HG03097 (cell line): Measurements from ENCODE around the gene OPN1SW.

Experiments used
- ATAC-seq: cut with Tn5 transposase; IDR thresholded peaks from one replicate; pipeline ENCODE4 v1.9.1; 2021; ENCODE audit not compliant: unreplicated experiment, low FRiP score

OPN1SW gene

GRCh38 chr7:128767475-128768110 lies 8.0 kb downstream of the OPN1SW start:
- no peak for ATAC-seq

- no peak for ATAC-seq
These were observed 12.1 kb downstream of the OPN1SW start for GRCh38 chr7:128763541-128763940.

GRCh38 chr7:128759242-128759641 lies 16.4 kb downstream of the OPN1SW start:
- no peak for ATAC-seq

GRCh38 chr7:128758553-128758952 lies 17.0 kb downstream of the OPN1SW start:
- no peak for ATAC-seq

- ATAC-seq: no peak
These were observed 18.4 kb downstream of the OPN1SW start for GRCh38 chr7:128757203-128757602.

GRCh38 chr7:128755819-128756476 lies 19.6 kb downstream of the OPN1SW start:
- no peak for ATAC-seq

- ATAC-seq: no peak
These were observed 20.3 kb downstream of the OPN1SW start for GRCh38 chr7:128755075-128755818.

GRCh38 chr7:128752251-128752650 lies 23.3 kb downstream of the OPN1SW start:
- no peak for ATAC-seq

- ATAC-seq: no peak
These were observed 28.1 kb downstream of the OPN1SW start for GRCh38 chr7:128747327-128748079.

- no peak for ATAC-seq
These were observed 29.9 kb downstream of the OPN1SW start for GRCh38 chr7:128745706-128746105.

- no peak for ATAC-seq
These were observed 31.2 kb downstream of the OPN1SW start for GRCh38 chr7:128744366-128744905.

GRCh38 chr7:128743112-128743772 lies 32.4 kb downstream of the OPN1SW start:
- no peak for ATAC-seq

- ATAC-seq: no peak
These were observed 33.4 kb downstream of the OPN1SW start for GRCh38 chr7:128742206-128742605.

- no peak for ATAC-seq
These were observed 34.1 kb downstream of the OPN1SW start for GRCh38 chr7:128741491-128741890.

GRCh38 chr7:128740996-128741395 lies 34.6 kb downstream of the OPN1SW start:
- ATAC-seq: no peak

GRCh38 chr7:128739990-128740682 lies 35.5 kb downstream of the OPN1SW start:
- no peak for ATAC-seq

GRCh38 chr7:128739048-128739962 lies 36.3 kb downstream of the OPN1SW start, which contains the start of gene CALU:
Gene CALU (plus strand): TSS chr7:128739359. CDS start chr7:128748584, 9,225 bp downstream.
- ATAC-seq: peak; percentile 97

- no peak for ATAC-seq
These were observed 37.0 kb downstream of the OPN1SW start for GRCh38 chr7:128738570-128739047.
